Measurements from ENCODE around the gene HNRNPH1. TPM values are rescaled to one million over a fixed set of nuclear protein-coding genes. Genes with fewer than 3 reads are reported as not detected.
"Not testable (repeated sequence)": the region's sequence is repeated elsewhere in the genome, so short reads cannot be mapped to it uniquely, and the experiment has no call there.

The HNRNPH1 gene
- 1,016 TPM for total RNA-seq
- 241 TPM for polyA plus RNA-seq

GRCh38 chr5:179623003-179623905 is at the start of gene HNRNPH1:
Gene HNRNPH1, minus strand, starts transcription at chr5:179623671. Its CDS starts 538 bp downstream, at chr5:179623133.
- under 1% methylated on average over 92 of the region's 92 CpGs for WGBS
- DNase-seq (ENCODE audit: extremely low spot score): peak; percentile 99
- peaks cover 1% of the 10 kb centered on the region for H3K4me1 ChIP-seq (ENCODE audit: insufficient read depth)
- H3K36me3 ChIP-seq (ENCODE audit: insufficient read depth): peaks cover 3% of the 10 kb centered on the region
- peak within 1 kb of the TSS; percentile 79 for H3K4me3 ChIP-seq (ENCODE audit: low read depth, low read length)
- peak within 1 kb of the TSS; percentile 99 for H3K27ac ChIP-seq (ENCODE audit: low read depth)

- Histone ChIP-seq H3K4me3 (ENCODE audit: low read depth, low read length) (no peak overlapping the region), H3K4me1 (ENCODE audit: insufficient read depth) (no peaks in the 10 kb centered on the region), H3K27ac (ENCODE audit: low read depth) (no peak overlapping the region), H3K36me3 (ENCODE audit: insufficient read depth) (peaks cover 2% of the 10 kb centered on the region)
- WGBS: 37% methylated on average over 7 of the region's 7 CpGs
- no peak for DNase-seq (ENCODE audit: extremely low spot score)
Observed at GRCh38 chr5:179668391-179668790, 44.9 kb upstream of the HNRNPH1 start.

- not testable (repeated sequence) for H3K36me3 ChIP-seq (ENCODE audit: insufficient read depth); H3K4me3 ChIP-seq (ENCODE audit: low read depth, low read length); H3K4me1 ChIP-seq (ENCODE audit: insufficient read depth); DNase-seq (ENCODE audit: extremely low spot score); H3K27ac ChIP-seq (ENCODE audit: low read depth)
- 97% methylated on average over 6 of the region's 6 CpGs for WGBS
Observed at GRCh38 chr5:179661647-179662046, 38.2 kb upstream of the HNRNPH1 start.

GRCh38 chr5:179658179-179658856 is 34.8 kb upstream of the HNRNPH1 start:
- not testable (repeated sequence) for H3K4me1 ChIP-seq (ENCODE audit: insufficient read depth); H3K27ac ChIP-seq (ENCODE audit: low read depth); H3K36me3 ChIP-seq (ENCODE audit: insufficient read depth); DNase-seq (ENCODE audit: extremely low spot score)
- H3K4me3 ChIP-seq (ENCODE audit: low read depth, low read length): peak overlapping the region; percentile 40
- WGBS: 11% methylated on average over 10 of the region's 29 CpGs

GRCh38 chr5:179657302-179658178 is 34.1 kb upstream of the HNRNPH1 start:
- not testable (repeated sequence) for H3K4me3 ChIP-seq (ENCODE audit: low read depth, low read length); DNase-seq (ENCODE audit: extremely low spot score); H3K27ac ChIP-seq (ENCODE audit: low read depth); H3K4me1 ChIP-seq (ENCODE audit: insufficient read depth); H3K36me3 ChIP-seq (ENCODE audit: insufficient read depth)
- 21% methylated on average over 9 of the region's 50 CpGs for WGBS

- not testable (repeated sequence) for H3K36me3 ChIP-seq (ENCODE audit: insufficient read depth); DNase-seq (ENCODE audit: extremely low spot score); H3K4me1 ChIP-seq (ENCODE audit: insufficient read depth); H3K4me3 ChIP-seq (ENCODE audit: low read depth, low read length); H3K27ac ChIP-seq (ENCODE audit: low read depth)
- 68% methylated on average over 2 of the region's 2 CpGs for WGBS
Observed at GRCh38 chr5:179653135-179653534, 29.7 kb upstream of the HNRNPH1 start.

GRCh38 chr5:179650245-179650644 is 26.8 kb upstream of the HNRNPH1 start:
- not testable (repeated sequence) for H3K36me3 ChIP-seq (ENCODE audit: insufficient read depth); H3K4me3 ChIP-seq (ENCODE audit: low read depth, low read length); DNase-seq (ENCODE audit: extremely low spot score); H3K27ac ChIP-seq (ENCODE audit: low read depth); H3K4me1 ChIP-seq (ENCODE audit: insufficient read depth)
- whole genome bisulfite sequencing: 93% methylated on average over 24 of the region's 26 CpGs

GRCh38 chr5:179649166-179649703 is 25.8 kb upstream of the HNRNPH1 start:
- H3K36me3 ChIP-seq (ENCODE audit: insufficient read depth); H3K27ac ChIP-seq (ENCODE audit: low read depth); H3K4me3 ChIP-seq (ENCODE audit: low read depth, low read length); DNase-seq (ENCODE audit: extremely low spot score); H3K4me1 ChIP-seq (ENCODE audit: insufficient read depth): not testable (repeated sequence)
- 77% methylated on average over 10 of the region's 10 CpGs for WGBS

GRCh38 chr5:179648410-179648809 is 24.9 kb upstream of the HNRNPH1 start:
- no peaks in the 10 kb centered on the region for H3K4me1 ChIP-seq (ENCODE audit: insufficient read depth)
- no peak for DNase-seq (ENCODE audit: extremely low spot score)
- WGBS: 68% methylated on average over 9 of the region's 9 CpGs
- H3K4me3 ChIP-seq (ENCODE audit: low read depth, low read length): no peak overlapping the region
- H3K36me3 ChIP-seq (ENCODE audit: insufficient read depth): no peaks in the 10 kb centered on the region
- no peak overlapping the region for H3K27ac ChIP-seq (ENCODE audit: low read depth)

- H3K4me1 ChIP-seq (ENCODE audit: insufficient read depth); H3K36me3 ChIP-seq (ENCODE audit: insufficient read depth); DNase-seq (ENCODE audit: extremely low spot score); H3K27ac ChIP-seq (ENCODE audit: low read depth); H3K4me3 ChIP-seq (ENCODE audit: low read depth, low read length): not testable (repeated sequence)
- 69% methylated on average over 5 of the region's 5 CpGs for WGBS
Observed at GRCh38 chr5:179644766-179645165, 21.3 kb upstream of the HNRNPH1 start.

GRCh38 chr5:179643141-179643920 is 19.9 kb upstream of the HNRNPH1 start:
- not testable (repeated sequence) for H3K4me1 ChIP-seq (ENCODE audit: insufficient read depth); DNase-seq (ENCODE audit: extremely low spot score); H3K36me3 ChIP-seq (ENCODE audit: insufficient read depth); H3K4me3 ChIP-seq (ENCODE audit: low read depth, low read length); H3K27ac ChIP-seq (ENCODE audit: low read depth)
- 86% methylated on average over 16 of the region's 16 CpGs for WGBS

GRCh38 chr5:179642626-179643025 is 19.2 kb upstream of the HNRNPH1 start:
- not testable (repeated sequence) for H3K36me3 ChIP-seq (ENCODE audit: insufficient read depth); H3K27ac ChIP-seq (ENCODE audit: low read depth); DNase-seq (ENCODE audit: extremely low spot score); H3K4me1 ChIP-seq (ENCODE audit: insufficient read depth); H3K4me3 ChIP-seq (ENCODE audit: low read depth, low read length)
- 85% methylated on average over 16 of the region's 17 CpGs for WGBS
